B cell (primary cell): ENCODE results near the gene WDR27.

Source experiments
- EZH2 ChIP-seq: IDR thresholded peaks from 2 replicates; pipeline ENCODE4 v1.6.1; 2012; ENCODE audit warnings: borderline replicate concordance, low read depth, mild to moderate bottlenecking, moderate library complexity, low read length; ENCODE audit not compliant: insufficient read depth, poor library complexity, severe bottlenecking
- TF ChIP-seq, protein P1 (sequence below): fragments of 200-600 bp; IDR thresholded peaks from one replicate; pipeline ENCODE4 v1.8.0; 2022; ENCODE audit warnings: antibody characterized with exemption, mild to moderate bottlenecking

DNA sequence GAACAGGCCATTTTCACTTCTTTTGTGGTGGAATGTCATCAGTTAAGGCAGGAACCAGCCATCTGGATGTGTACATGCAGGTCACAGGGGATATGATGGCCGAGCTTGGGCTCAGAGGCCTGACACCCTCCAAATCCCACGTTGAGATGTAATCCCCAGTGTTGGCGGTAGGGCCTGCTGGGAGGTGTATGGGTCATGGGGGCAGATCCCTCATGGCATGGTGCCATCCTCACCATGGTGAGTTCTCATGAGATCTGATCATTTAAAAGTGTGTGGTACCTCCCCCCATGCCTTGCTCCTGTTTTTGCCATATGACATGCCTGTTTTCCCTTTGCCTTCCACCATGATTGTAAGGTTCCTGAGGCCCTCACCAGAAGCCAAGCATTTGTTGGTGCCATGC, 26.8 kb downstream of the WDR27 start:
- TF ChIP-seq, protein P1, sequence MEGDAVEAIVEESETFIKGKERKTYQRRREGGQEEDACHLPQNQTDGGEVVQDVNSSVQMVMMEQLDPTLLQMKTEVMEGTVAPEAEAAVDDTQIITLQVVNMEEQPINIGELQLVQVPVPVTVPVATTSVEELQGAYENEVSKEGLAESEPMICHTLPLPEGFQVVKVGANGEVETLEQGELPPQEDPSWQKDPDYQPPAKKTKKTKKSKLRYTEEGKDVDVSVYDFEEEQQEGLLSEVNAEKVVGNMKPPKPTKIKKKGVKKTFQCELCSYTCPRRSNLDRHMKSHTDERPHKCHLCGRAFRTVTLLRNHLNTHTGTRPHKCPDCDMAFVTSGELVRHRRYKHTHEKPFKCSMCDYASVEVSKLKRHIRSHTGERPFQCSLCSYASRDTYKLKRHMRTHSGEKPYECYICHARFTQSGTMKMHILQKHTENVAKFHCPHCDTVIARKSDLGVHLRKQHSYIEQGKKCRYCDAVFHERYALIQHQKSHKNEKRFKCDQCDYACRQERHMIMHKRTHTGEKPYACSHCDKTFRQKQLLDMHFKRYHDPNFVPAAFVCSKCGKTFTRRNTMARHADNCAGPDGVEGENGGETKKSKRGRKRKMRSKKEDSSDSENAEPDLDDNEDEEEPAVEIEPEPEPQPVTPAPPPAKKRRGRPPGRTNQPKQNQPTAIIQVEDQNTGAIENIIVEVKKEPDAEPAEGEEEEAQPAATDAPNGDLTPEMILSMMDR, result no peak
- no peak for TF ChIP-seq EZH2
